Adrenal gland (tissue), 12 donors: ENCODE results near the gene SVBP. TPM values are rescaled to one million over a fixed set of nuclear protein-coding genes. Genes with fewer than 3 reads are reported as not detected.

ENCODE experiments used
- DNase-seq, 7 donors: peaks; one replicate each; pipeline ENCODE4 v3.0.0-alpha.2; 2019 to 2020
- H3K27ac ChIP-seq, 5 donors: fragments of 200-600 bp; sonication (generic) in 4 of 5; 1 replicate in 3 of 5; 2 replicates in 2 of 5; pipeline versions ENCODE4 v1.5.1 to v1.8.0; 2016 to 2020; ENCODE audit warnings: mild to moderate bottlenecking in 1 of 5
- H3K27me3 ChIP-seq: fragments of 200-600 bp; 2 replicates; pipeline ENCODE4 v1.8.0; 2021
- H3K36me3 ChIP-seq, 2 donors: fragments of 200-600 bp; replicated peaks in 1 of 2; 1 replicate in 1 of 2; 2 replicates in 1 of 2; pipeline versions ENCODE4 v1.5.1 to v1.8.0; 2018 to 2022
- H3K4me1 ChIP-seq, 2 donors: fragments of 200-600 bp; replicated peaks in 1 of 2; 1 replicate in 1 of 2; 2 replicates in 1 of 2; pipeline versions ENCODE4 v1.5.1 to v1.8.0; 2018 to 2021
- H3K4me3 ChIP-seq, 4 donors: fragments of 200-600 bp; sonication (generic) in 3 of 4; one replicate each; pipeline ENCODE4 v1.5.1; 2016 to 2018
- H3K9me3 ChIP-seq, 3 donors: fragments of 200-600 bp; sonication (generic) in 1 of 3; replicated peaks in 1 of 3; 1 replicate in 2 of 3; 2 replicates in 1 of 3; pipeline versions ENCODE4 v1.5.1 to v1.8.0; 2016 to 2021
- POLR2A ChIP-seq, 2 donors: fragments of 450-650 bp; IDR thresholded peaks; one replicate each; pipeline ENCODE4 v1.6.1; 2017; ENCODE audit warnings: antibody characterized with exemption in 2 of 2, mild to moderate bottlenecking in 2 of 2, moderate library complexity in 1 of 2
- WGBS, 4 donors: extraction: QIAGEN DNeasy Blood & Tissue Kit in 2 of 4; methylation state at CpG; one replicate each; pipeline versions ENCODE4 v1.1.5 to v1.1.7; 2013 to 2017; 5-methylcytosine and 5-hydroxymethylcytosine counted together
- intact Hi-C, 2 donors: fragments of 100-400 bp; cut with DNase I; formaldehyde crosslinking; loops; one replicate each; pipeline versions ENCODE4 v1.14.1 to v1.15.0; 2022 to 2023
- polyA plus RNA-seq, 3 donors: library from polyadenylated mRNA; stranded (reverse); fragments of 200-250 nt in 2 of 3; fragments of 350-450 nt in 1 of 3; fragmentation: Illumina TruSeq in 1 of 3; extraction: RNeasy Lipid Tissue Mini Kit (QIAGEN cat#74804) in 1 of 3; gene quantifications; one replicate each; pipeline ENCODE4 v1.2.3, GENCODE V29; 2013 to 2014
- total RNA-seq, 9 donors: library from RNA; depleted of rRNA in 4 of 9; stranded (reverse); fragments of >200 nt in 4 of 9; fragments of 120-200 nt in 1 of 9; fragmentation: NEBNext Ultra II Directional in 1 of 9; extraction: Animal tissue kit (Norgen Biotek cat#: 25700) in 1 of 9; gene quantifications; one replicate each; pipeline versions ENCODE4 v1.1.0 to v1.2.4, GENCODE V29; 2013 to 2023
- TF ChIP-seq, protein P1 (sequence below), 6 experiments: fragments of 450-650 bp in 4 of 6; fragments of 200-600 bp in 2 of 6; sonication (generic) in 1 of 6; IDR thresholded peaks; 1 replicate in 5 of 6; 2 replicates in 1 of 6; pipeline versions ENCODE4 v1.5.1 to v1.8.0; 2016 to 2021; ENCODE audit warnings: antibody characterized with exemption in 6 of 6, mild to moderate bottlenecking in 2 of 6, moderate library complexity in 1 of 6
- donor health status: healthy with polysubstance abuse.
- donor health status: Bipolar disorder and iron deficiency.
- donor health status: DM: yes; HTN: yes; CAD: no.
- donor health status: DM: no; HTN: no; CAD: no.
- donor health status: DM: no; HTN: no; CAD: no.
- donor health status: DM: yes; HTN: yes; CAD: no.

SVBP gene
- total and polyA plus RNA-seq, 12 donors: 4.5 to 41.3 (median 17.2) TPM

DNA sequence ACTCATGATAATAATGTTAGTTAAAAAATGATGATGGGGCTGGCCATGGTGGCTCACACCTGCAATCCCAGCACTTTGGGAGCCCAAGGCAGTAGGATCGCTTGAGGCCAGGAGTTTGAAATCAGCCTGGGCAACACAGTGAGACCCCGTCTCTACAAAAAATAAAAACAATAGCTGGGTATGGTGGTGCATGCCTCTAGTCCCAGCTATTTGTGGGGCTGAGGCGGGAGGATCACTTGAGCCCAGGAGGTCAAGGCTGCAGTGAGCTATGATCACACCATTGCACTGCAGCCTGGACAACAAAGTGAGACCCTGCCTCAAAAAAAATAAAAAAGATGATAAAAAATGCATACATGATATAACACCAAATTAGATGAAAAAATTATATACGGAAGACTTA lies 55.6 kb downstream of the SVBP start:
- no peak for TF ChIP-seq POLR2A (IDR thresholded peaks at IDR 0.05)
- TF ChIP-seq, protein P1, sequence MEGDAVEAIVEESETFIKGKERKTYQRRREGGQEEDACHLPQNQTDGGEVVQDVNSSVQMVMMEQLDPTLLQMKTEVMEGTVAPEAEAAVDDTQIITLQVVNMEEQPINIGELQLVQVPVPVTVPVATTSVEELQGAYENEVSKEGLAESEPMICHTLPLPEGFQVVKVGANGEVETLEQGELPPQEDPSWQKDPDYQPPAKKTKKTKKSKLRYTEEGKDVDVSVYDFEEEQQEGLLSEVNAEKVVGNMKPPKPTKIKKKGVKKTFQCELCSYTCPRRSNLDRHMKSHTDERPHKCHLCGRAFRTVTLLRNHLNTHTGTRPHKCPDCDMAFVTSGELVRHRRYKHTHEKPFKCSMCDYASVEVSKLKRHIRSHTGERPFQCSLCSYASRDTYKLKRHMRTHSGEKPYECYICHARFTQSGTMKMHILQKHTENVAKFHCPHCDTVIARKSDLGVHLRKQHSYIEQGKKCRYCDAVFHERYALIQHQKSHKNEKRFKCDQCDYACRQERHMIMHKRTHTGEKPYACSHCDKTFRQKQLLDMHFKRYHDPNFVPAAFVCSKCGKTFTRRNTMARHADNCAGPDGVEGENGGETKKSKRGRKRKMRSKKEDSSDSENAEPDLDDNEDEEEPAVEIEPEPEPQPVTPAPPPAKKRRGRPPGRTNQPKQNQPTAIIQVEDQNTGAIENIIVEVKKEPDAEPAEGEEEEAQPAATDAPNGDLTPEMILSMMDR (IDR thresholded peaks at IDR 0.05): no peak
- 89 to 95% (median 91%) methylated on average over 4 of the region's 4 CpGs for WGBS, 4 donors
- intact Hi-C loops: no loop called here

DNA sequence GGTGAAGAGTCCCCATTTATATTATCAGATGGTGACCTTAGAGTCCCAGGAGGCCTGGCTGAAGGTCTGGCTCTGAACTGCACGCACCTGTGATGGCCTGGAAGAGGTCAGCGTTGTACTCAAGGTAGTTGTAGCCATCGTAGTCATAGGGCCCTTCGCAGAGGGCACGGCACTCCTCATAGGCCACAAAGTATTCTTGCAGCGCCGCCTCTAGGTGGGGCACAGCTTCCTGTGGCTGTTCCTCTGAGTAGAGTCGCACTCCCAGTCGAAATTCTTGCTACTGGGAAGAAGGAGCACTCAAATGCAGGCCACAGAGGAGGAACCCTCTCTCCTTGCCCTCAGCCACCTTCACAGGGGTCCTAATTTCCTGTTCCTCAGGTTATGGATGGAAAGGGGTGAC lies 58.1 kb downstream of the SVBP start:
- Histone ChIP-seq H3K4me3 (no peak overlapping the region), H3K4me1 (peaks cover 0 to 2% of the 10 kb centered on the region in 2 donors), H3K27me3 (no peaks in the 10 kb centered on the region), H3K36me3 (peaks cover 0 to 76% of the 10 kb centered on the region in 2 donors), H3K27ac (no peak overlapping the region), H3K9me3 (no peaks in the 10 kb centered on the region)
- intact Hi-C loops: no loop called here
- TF ChIP-seq, protein P1 (IDR thresholded peaks at IDR 0.05): no peak
- TF ChIP-seq POLR2A (IDR thresholded peaks at IDR 0.05): no peak
- WGBS, 4 donors: 70 to 82% (median 78%) methylated on average over 7 to 9 of the region's 9 CpGs
- no peak for DNase-seq

More for the DNA sequence above, 55.6 kb downstream of the SVBP start:
- Histone ChIP-seq H3K27me3 (no peaks in the 10 kb centered on the region), H3K27ac (no peak overlapping the region), H3K4me3 (no peak overlapping the region), H3K36me3 (peaks cover 0 to 51% of the 10 kb centered on the region in 2 donors), H3K4me1 (peaks cover 11 to 17% of the 10 kb centered on the region in 2 donors), H3K9me3 (no peaks in the 10 kb centered on the region)
- DNase-seq: no peak

DNA sequence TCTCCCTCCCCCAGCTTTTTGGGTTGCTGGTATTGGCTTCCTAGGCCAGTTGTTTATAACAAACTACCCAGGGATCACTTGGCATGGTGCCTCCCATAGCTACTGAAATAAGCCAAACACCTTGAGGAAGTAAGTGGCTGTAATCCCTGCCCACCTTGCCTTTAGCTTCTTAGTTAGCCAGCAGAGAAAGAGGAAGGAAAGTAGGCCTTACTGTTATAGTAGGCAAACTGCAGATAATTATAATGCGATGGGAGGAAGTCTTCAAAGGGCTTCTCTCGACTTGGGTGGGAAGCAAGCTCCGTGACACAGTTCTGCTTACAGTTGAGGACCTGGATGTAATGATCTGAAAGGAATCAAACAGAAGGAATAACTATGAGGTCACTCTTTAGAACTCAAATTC lies 58.6 kb downstream of the SVBP start:
- H3K27me3 ChIP-seq: no peaks in the 10 kb centered on the region
- 66 to 83% (median 77%) methylated on average over 3 of the region's 3 CpGs for WGBS, 4 donors
- TF ChIP-seq, protein P1 (IDR thresholded peaks at IDR 0.05): no peak
- no peak for TF ChIP-seq POLR2A (IDR thresholded peaks at IDR 0.05)
- DNase-seq: no peak
- no peak overlapping the region for H3K4me3 ChIP-seq
- H3K36me3 ChIP-seq: peaks cover 0 to 80% of the 10 kb centered on the region in 2 donors
- no peaks in the 10 kb centered on the region for H3K9me3 ChIP-seq
- H3K4me1 ChIP-seq: peaks cover 0 to 1% of the 10 kb centered on the region in 2 donors
- intact Hi-C loops: no loop called here
- H3K27ac ChIP-seq: no peak overlapping the region

DNA sequence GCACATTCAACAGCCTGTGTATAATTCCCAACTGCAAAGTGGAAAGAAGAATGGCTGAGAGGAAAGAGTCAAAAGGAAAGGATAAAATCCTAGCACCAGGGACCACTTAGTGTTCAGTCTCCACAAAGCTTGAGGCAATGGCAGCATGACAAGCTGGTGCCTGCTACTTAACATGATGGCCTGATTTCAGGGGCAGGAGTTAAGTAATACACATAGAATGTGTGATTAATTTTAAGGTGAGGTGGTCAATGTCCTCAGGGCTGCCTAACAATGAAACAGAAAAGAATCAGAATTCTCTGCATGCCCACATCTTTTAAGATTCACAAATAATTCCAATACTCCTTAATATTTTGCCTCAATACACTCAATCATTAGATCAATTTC lies 59.3 kb downstream of the SVBP start:
- Histone ChIP-seq H3K4me1 (peaks cover 0 to 7% of the 10 kb centered on the region in 2 donors), H3K27ac (no peak overlapping the region), H3K27me3 (no peaks in the 10 kb centered on the region), H3K4me3 (no peak overlapping the region), H3K36me3 (peaks cover 0 to 83% of the 10 kb centered on the region in 2 donors), H3K9me3 (no peaks in the 10 kb centered on the region)
- DNase-seq: no peak
- TF ChIP-seq, protein P1 (IDR thresholded peaks at IDR 0.05): no peak
- no peak for TF ChIP-seq POLR2A (IDR thresholded peaks at IDR 0.05)
- intact Hi-C loops: no loop called here

Other genes starting within 250 kb of the SVBP start
- 10 to 100 TPM; 17.5 to 56.5 (median 28.1) TPM for gene PPIH, start 159.0 kb downstream of the SVBP start, total RNA-seq
- gene PPIH, start 159.0 kb downstream of the SVBP start, polyA plus RNA-seq: 10 to 100 TPM; 19.6 to 41.7 (median 39.3) TPM
- 100 to 1,000 TPM; 281 to 513 (median 356) TPM for gene YBX1, start 135.0 kb downstream of the SVBP start, total RNA-seq
- gene YBX1, start 135.0 kb downstream of the SVBP start, polyA plus RNA-seq: 100 to 1,000 TPM; 285 to 995 (median 300) TPM
- under 1 TPM in 1 of 9 donors, not detected in 8; 0.91 TPM for gene CLDN19, start 77.2 kb downstream of the SVBP start, total RNA-seq
- under 1 TPM in 1 of 3 donors, not detected in 2; 0.20 TPM for gene CLDN19, start 77.2 kb downstream of the SVBP start, polyA plus RNA-seq
- gene P3H1, start 50.4 kb downstream of the SVBP start, total RNA-seq: 10 to 100 TPM; 30.3 to 84.7 (median 40.5) TPM
- 100 to 1,000 TPM in 1 of 3 donors, 10 to 100 TPM in 2; 23.7 to 178 (median 81.0) TPM for gene P3H1, start 50.4 kb downstream of the SVBP start, polyA plus RNA-seq
- 10 to 100 TPM in 2 of 9 donors, 1 to 10 TPM in 7; 2.2 to 10.5 (median 7.9) TPM for gene C1orf50, start 50.1 kb downstream of the SVBP start, total RNA-seq
- gene C1orf50, start 50.1 kb downstream of the SVBP start, polyA plus RNA-seq: 10 to 100 TPM in 1 of 3 donors, 1 to 10 TPM in 2; 3.6 to 13.5 (median 6.9) TPM
- gene TMEM269, start 32.4 kb downstream of the SVBP start, total RNA-seq: 1 to 10 TPM in 1 of 9 donors, under 1 TPM in 1, not detected in 7; 0.07 to 1.1 TPM
- gene TMEM269, start 32.4 kb downstream of the SVBP start, polyA plus RNA-seq: under 1 TPM in 2 of 3 donors, not detected in 1; 0.03 to 0.09 TPM
- 10 to 100 TPM in 8 of 9 donors, 1 to 10 TPM in 1; 8.1 to 24.7 (median 21.4) TPM for gene ERMAP, start 275 bp downstream of the SVBP start, total RNA-seq
- gene ERMAP, start 275 bp downstream of the SVBP start, polyA plus RNA-seq: 10 to 100 TPM in 2 of 3 donors, 1 to 10 TPM in 1; 8.3 to 11.5 (median 10.9) TPM
- gene ZNF691, start 29.2 kb upstream of the SVBP start, total RNA-seq: 10 to 100 TPM in 5 of 9 donors, 1 to 10 TPM in 4; 7.6 to 17.4 (median 10.7) TPM
- 10 to 100 TPM; 14.5 to 23.6 (median 20.8) TPM for gene ZNF691, start 29.2 kb upstream of the SVBP start, polyA plus RNA-seq
- 100 to 1,000 TPM in 1 of 9 donors, 10 to 100 TPM in 8; 15.4 to 123 (median 27.6) TPM for gene SLC2A1, start 141.5 kb upstream of the SVBP start, total RNA-seq
- 10 to 100 TPM in 1 of 3 donors, 1 to 10 TPM in 2; 4.6 to 12.3 (median 9.3) TPM for gene SLC2A1, start 141.5 kb upstream of the SVBP start, polyA plus RNA-seq